NOMO-1 treated with DMSO at 0.1 percent for 48 hours (cell line): ENCODE data around the gene SLC4A8.

Experiments used
- DNase-seq: peaks from one replicate; lab custom pipeline; 2025; ENCODE audit not compliant: unreplicated experiment; lab: John Stamatoyannopoulos, UW

Gene SLC4A8

DNA sequence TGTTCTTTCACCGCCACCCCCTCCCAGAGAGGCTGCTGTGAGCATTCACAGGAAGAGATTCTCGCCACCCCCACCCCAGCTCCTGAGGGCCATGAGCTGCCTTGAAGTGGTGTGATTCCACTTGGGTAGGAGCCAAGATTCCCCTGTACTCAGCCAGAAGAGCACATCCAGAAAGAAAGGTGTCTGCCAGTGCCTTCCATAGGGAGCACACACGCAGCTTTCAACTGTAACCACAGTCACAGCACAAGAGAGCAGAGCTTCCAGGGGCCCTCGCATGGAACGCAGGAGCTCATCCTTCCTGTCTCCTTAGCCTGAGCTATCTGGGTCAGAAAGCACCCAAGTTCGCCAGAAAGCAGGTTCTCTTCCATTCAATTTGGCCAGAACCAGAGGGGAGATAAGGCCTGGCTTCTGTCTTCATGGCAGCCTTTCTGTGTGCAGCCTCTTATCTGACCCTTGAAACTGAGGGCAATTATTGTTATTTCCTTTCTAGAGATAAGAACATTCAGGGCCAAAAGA, 99.8 kb downstream of the SLC4A8 start:
- DNase-seq: no peak

DNA sequence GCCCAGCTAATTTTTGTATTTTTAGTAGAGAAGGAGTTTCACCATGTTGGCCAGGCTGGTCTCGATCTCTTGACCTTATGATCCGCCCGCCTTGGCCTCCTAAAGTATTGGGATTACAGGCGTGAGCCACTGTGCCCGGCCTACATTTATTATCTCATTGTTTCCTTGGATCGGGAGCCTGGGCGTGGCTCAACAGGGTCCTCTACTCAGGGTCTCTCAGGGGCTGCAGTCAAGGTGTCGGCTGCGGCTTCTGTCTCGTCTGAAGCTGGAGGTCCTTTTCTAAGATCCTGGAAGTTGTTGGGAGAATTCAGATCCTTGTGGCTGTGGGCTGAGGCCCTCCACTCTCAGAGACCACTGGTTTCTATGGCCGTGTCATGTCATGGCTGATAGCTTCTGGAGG, 100.9 kb downstream of the SLC4A8 start:
- DNase-seq: no peak

- no peak for DNase-seq
These were observed 103.3 kb downstream of the SLC4A8 start for GRCh38 chr12:51527966-51528365.

GRCh38 chr12:51528852-51529650, 104.4 kb downstream of the SLC4A8 start:
- no peak for DNase-seq

GRCh38 chr12:51529651-51529970, 105.0 kb downstream of the SLC4A8 start:
- no peak for DNase-seq

DNA sequence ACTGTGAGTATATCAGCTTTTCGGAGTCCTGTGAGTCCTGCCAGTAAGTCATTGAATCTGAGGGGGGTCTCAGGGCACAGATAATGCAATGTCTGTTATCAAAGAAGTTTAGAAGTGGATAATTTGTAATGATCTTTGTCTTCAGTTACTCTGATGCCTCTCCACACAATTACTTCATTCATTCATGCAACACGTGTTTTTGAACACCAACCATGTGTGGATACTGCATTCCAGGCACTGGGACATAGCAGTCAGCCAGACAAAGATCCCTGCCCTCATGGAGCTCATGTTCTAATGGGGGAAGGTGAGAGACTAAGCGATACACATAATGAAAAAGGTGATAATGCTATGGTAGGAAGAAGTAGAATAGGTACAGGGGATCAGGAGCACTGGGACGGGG, 105.6 kb downstream of the SLC4A8 start:
- no peak for DNase-seq

- no peak for DNase-seq
These were observed 106.8 kb downstream of the SLC4A8 start for GRCh38 chr12:51531284-51531977.

GRCh38 chr12:51531978-51532497, 107.4 kb downstream of the SLC4A8 start:
- DNase-seq: peak; percentile 55

DNA sequence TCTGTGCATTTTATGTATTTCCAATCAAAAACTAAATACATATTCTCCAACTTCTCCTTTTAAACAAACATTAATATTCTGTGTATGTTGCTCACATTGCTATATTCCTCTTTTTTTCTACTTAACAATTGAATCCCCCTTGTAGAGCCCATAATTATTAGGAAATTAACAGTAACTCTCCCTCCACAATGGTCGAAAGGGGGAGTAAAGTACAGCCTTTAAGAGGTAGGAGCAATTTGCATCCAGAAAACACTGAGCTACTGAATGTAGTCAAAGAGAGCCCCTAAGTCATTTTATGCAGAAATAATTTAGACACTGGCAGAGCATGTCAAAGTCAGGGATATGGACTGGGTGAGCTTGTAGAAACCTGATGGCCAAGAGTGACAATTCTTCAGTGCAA, 109.2 kb downstream of the SLC4A8 start:
- DNase-seq: peak; percentile 21

DNA sequence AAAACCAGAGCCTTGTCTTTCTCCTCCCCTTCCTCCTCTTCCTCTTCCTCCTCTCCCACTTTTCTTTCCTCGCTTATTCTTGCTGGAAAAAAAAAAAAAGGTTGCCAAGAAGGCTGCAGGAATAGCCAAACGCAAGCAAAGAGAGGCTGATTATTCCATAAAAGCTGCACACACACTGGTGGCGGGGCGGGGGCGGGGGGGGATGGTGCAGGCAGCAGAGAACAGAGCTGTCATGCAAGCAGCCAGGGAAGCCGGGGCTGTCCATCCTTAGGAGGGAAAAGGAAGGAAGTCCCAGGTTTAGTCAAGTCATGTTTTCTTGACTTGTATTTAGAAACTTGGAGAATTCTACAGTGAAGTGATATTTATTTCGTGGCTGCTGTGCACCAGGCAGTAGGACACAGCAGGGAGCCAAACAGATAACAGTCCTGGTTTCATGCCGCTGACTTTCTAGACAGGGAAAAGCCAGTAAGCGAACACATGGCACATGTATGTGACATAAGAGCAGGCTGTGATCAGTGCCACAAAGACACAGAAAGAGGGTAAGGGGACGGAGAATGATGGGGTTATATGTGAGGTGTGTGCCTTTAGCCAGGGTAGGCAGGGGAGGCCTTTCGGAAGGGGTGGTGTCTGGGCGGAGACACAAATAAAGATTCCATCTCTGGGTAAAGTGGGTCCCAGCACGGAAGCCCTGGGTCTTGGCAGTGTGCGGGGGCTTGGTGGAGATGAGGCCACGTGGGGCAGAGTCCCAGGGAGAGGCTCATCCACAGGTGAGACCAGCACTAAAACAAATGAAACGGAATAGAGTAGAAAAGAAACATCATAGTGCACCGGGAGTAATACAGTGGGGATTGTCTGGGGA, 109.8 kb downstream of the SLC4A8 start:
- no peak for DNase-seq

DNA sequence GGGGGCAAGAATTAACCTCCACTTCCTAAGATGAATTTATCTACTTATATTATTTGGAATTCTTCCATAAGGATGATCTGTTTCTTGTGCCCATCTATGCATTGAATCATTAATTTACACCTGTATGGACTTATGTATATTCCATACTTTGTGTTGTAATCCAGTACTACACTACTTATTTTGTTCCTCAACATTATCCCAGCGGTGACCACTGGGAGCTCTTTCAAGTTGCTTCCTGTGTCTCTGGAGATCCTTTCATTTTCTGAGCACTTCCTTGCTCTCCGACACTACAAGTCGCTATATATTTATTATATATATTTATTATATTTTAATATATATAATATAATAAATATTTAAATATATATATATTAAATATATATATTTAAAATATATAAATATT, 111.5 kb downstream of the SLC4A8 start:
- DNase-seq: no peak

GRCh38 chr12:51538149-51538548, 113.5 kb downstream of the SLC4A8 start:
- DNase-seq: no peak

GRCh38 chr12:51538599-51538998, 114.0 kb downstream of the SLC4A8 start:
- DNase-seq: no peak

DNA sequence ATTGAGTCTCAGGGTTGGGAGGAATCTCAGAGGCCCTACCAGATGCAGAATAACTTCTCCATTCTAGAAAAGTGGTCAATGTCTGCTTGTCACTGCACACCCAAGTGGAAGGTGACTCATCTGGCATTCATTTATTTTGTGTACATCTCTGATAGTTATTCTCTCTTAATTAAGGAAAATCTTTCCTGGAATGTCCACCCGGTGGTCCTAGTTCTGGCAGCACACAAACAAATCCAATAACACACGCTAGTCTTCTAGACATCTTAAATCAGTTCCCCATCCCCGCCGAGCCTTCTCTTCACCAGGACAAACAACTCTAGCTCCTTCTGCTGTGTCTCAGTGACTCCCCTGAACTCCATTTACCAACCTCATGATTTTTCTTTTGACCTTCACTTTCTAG, 116.4 kb downstream of the SLC4A8 start:
- DNase-seq: no peak

DNA sequence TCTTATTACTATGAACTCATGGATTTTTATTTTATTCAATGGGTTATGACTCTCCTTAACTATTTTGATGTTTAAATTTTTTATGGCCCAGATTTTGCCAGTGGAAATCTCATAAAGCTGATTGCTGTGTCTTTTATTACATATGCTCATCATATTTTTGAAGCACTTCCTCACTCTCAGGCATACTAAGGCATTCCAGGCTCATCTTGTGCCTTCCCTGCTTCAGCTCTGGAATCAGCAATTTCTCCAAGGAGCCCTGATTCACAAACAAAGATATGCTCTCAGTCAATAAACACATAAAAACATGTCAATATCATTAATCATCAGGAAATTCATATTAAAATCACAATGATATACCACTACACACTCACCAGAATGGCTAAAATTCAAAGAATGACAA, 121.5 kb downstream of the SLC4A8 start:
- DNase-seq: no peak

DNA sequence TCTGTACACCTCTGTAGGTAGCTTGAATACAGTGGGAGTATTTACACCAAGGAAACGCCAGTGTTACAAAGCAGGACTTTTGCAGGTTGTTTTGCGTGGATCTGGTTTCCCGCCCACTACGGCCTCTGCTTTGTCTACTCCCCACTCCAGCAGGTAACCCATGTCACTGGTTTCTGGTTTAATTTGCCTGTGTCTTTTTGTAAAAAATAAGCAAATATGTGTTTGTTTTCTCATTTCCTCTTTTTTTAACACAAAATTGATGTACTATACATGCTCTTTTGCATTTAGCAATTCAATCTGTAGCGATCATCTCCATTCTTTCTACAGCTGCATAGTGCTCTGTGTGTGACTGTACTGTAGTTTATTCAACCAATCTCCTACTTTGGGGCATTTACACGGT, 123.0 kb downstream of the SLC4A8 start:
- no peak for DNase-seq

DNA sequence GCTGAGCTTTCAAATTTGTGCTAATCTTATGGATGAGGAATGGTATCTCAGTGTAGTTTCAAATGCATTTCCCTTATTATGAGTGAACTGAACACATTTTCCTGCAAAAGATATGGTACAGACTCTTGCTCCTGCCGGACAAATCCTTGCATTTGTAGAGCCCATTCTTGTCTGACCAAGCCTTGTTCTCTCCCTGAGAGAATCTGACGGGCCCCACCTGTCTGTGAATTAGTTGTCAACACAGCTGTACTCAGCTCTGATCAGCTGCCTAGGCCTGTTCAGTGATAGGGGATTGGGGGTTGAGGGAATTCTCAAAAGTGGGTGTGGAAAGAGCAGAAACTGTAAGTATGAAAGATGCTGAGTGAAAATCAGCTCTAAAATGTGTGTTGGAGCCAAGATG, 123.6 kb downstream of the SLC4A8 start:
- DNase-seq: no peak

DNA sequence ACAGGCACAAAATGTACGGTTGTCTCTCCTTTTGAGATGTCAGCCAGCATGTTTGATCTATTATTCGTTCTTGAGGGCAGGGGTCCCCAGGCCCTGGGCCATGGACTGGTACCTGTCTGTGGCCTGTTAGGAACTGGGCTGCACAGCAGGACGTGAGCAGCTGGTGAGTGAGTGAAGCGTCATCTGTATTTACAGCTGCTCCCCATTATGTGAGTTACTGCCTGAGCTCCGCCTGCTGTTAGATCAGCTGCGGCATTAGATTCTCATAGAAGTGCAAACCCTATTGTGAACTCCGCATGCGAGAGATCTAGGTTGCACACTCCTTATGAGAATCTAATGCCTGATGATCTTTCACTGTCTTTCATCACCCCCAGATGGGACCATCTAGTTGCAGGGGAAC, 125.0 kb downstream of the SLC4A8 start:
- DNase-seq: no peak
